Common myeloid progenitor, CD34-positive (primary cell): Measurements from ENCODE around the gene STEAP1.
"Not testable (repeated sequence)": the region's sequence is repeated elsewhere in the genome, so short reads cannot be mapped to it uniquely, and the experiment has no call there.

Experiments used
- CTCF ChIA-PET: fragments of 350-600 bp; sonication (Branson Sonifier 250); formaldehyde crosslinking; loops from one replicate; lab custom pipeline; 2021; ENCODE audit warnings: antibody characterized with exemption; lab: Charles Lee
- POLR2A ChIA-PET: fragments of 350-600 bp; sonication (Branson Sonifier 250); formaldehyde crosslinking; loops from one replicate; lab custom pipeline; 2021; ENCODE audit warnings: antibody characterized with exemption; lab: Charles Lee
- DNase-seq, 3 donors: peaks; one replicate each; pipeline versions ENCODE4 v3.0.0 to v3.0.0-alpha.2; 2013
- H3K27ac ChIP-seq, 2 experiments: 1 replicate in 1 of 2; 2 replicates in 1 of 2; pipeline ENCODE4 v1.7.0; 2013; ENCODE audit warnings: inconsistent platforms in 2 of 2, low read length in 2 of 2, mild to moderate bottlenecking in 2 of 2, low read depth in 1 of 2, moderate library complexity in 1 of 2; ENCODE audit not compliant: severe bottlenecking in 2 of 2, insufficient read depth in 1 of 2, poor library complexity in 1 of 2
- H3K27me3 ChIP-seq, 5 experiments: replicated peaks in 2 of 5; 1 replicate in 3 of 5; 2 replicates in 2 of 5; pipeline versions ENCODE4 v1.6.1 to v1.7.0; 2013; ENCODE audit warnings: low read length in 4 of 5, mild to moderate bottlenecking in 2 of 5, moderate library complexity in 2 of 5, inconsistent platforms in 1 of 5; ENCODE audit not compliant: insufficient read depth in 5 of 5, control insufficient read depth in 4 of 5
- H3K36me3 ChIP-seq, 4 experiments: 1 replicate in 2 of 4; 2 replicates in 2 of 4; pipeline versions ENCODE4 v1.6.1 to v1.7.0; 2013; ENCODE audit warnings: low read length in 3 of 4, control low read depth in 1 of 4, mild to moderate bottlenecking in 1 of 4; ENCODE audit not compliant: control insufficient read depth in 4 of 4, insufficient read depth in 4 of 4
- H3K4me1 ChIP-seq, 4 experiments: 1 replicate in 3 of 4; 2 replicates in 1 of 4; pipeline versions ENCODE4 v1.6.1 to v1.7.1; 2013; ENCODE audit warnings: low read length in 3 of 4, mild to moderate bottlenecking in 3 of 4, control low read depth in 1 of 4, inconsistent platforms in 1 of 4, moderate library complexity in 1 of 4; ENCODE audit not compliant: control insufficient read depth in 4 of 4, insufficient read depth in 4 of 4; ENCODE audit errors: control extremely low read depth in 1 of 4
- H3K4me3 ChIP-seq, 7 experiments: 1 replicate in 4 of 7; 2 replicates in 3 of 7; pipeline versions ENCODE4 v1.5.1 to v1.7.0; 2013; ENCODE audit warnings: mild to moderate bottlenecking in 7 of 7, low read length in 6 of 7, moderate library complexity in 6 of 7, inconsistent platforms in 2 of 7, low read depth in 2 of 7, control low read depth in 1 of 7; ENCODE audit not compliant: insufficient read depth in 4 of 7, control insufficient read depth in 1 of 7; ENCODE audit errors: extremely low read depth in 1 of 7
- H3K9me3 ChIP-seq, 5 experiments: 1 replicate in 4 of 5; 2 replicates in 1 of 5; pipeline versions ENCODE4 v1.6.1 to v1.7.1; 2013; ENCODE audit warnings: low read length in 4 of 5, mild to moderate bottlenecking in 2 of 5, inconsistent platforms in 1 of 5, low read depth in 1 of 5, moderate library complexity in 1 of 5; ENCODE audit not compliant: control insufficient read depth in 4 of 5, insufficient read depth in 2 of 5; ENCODE audit errors: control extremely low read depth in 1 of 5
- WGBS: methylation state at CpG from one replicate; pipeline ENCODE4 v1.1.5; 2013; ENCODE audit not compliant: insufficient coverage; 5-methylcytosine and 5-hydroxymethylcytosine counted together

The STEAP1 gene

DNA sequence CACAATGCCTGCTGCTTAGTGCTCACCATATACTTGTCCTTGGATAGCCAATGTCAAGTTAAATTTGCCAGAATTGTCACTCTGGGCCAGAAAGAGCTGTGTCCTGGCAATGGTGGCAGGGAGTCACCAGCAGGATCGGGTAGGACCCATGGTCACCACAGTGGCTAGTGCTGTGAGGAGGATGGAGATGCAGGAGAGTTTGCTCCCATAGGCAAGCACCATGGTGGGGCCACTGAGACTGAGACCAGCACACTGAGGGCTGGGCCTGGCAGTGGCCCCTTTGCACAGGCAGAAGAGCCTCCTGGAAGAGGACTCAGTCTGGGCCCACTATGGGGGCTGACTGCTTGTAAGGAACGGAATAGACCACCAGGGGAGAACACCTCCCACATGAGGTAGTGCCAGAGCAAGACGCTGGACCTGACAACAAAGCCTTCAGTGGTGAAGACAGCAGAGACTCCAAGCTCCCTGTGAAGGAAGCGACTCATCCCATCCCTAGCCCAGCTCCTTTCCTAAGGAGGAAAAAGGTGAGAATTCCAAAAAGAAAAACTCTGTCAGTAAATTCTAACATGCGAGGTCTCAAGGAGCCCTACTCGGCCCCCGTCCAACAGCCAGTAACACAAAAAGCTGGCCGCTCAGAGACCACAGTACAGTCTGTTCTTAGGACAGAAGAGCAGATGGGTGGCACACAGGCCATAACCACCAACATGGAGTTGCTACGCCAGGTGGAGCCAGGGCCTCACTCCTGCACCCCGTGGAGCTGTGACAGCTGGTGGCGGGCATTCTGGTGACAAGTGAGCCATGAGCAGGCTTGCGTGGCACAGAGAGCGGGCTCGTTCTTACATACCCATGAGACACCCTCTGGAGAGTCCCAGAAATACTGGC lies 6.9 kb upstream of the STEAP1 start:
- CTCF ChIA-PET, result not testable (repeated sequence)

DNA sequence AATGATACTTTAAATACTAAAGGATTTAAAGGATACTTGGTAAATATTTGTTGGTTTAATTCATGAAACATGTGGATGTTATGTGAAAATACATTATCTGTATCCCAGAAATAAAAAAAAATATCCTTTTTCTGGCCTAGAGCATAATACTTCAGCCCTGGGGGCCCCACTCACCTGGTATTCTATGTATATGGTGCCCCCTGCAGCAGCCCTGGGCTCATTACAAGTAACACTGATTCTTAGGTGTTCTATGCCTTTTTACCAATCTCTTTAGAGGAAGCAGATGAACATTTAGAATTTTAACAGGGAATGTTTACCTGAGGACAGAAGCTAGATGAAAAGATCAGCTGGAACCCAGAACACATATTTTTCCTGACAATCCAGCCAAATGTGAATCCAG lies 4.8 kb upstream of the STEAP1 start:
- H3K4me3 ChIP-seq, H3K27me3 ChIP-seq, CTCF ChIA-PET, H3K9me3 ChIP-seq, POLR2A ChIA-PET, H3K27ac ChIP-seq, H3K36me3 ChIP-seq, H3K4me1 ChIP-seq: not testable (repeated sequence)
- DNase-seq, result peak; percentile 19 to 34 (median 30)

More for the DNA sequence above, 6.9 kb upstream of the STEAP1 start:
- DNase-seq, H3K4me1 ChIP-seq, POLR2A ChIA-PET, H3K36me3 ChIP-seq, H3K9me3 ChIP-seq, H3K27ac ChIP-seq, H3K27me3 ChIP-seq, H3K4me3 ChIP-seq: not testable (repeated sequence)
- 98% methylated on average over 4 of the region's 14 CpGs for WGBS

DNA sequence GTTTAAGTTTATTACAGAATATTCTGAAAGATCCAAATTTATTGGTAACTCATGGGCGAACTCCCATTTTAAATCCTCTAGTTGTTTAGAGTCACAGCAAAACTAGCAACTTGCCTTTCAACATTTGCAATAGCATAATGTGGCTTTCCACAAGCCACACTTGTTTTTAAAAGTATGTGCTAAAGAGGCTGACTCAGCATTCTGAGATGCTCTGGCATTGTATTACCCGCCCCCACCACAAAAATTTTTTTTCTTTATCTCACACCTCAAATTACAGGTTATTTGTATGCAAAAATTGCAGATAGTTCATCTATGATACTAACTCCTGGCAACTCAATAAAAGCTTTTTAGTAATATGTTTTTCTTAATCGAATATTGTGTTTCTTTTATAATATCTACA lies 2.4 kb upstream of the STEAP1 start:
- H3K9me3 ChIP-seq, H3K4me3 ChIP-seq, POLR2A ChIA-PET, H3K27ac ChIP-seq, H3K36me3 ChIP-seq, H3K4me1 ChIP-seq, H3K27me3 ChIP-seq: not testable (repeated sequence)
- CTCF ChIA-PET, result interaction anchor here (0.7 to 1.5 kb wide), 5 partner anchors 98 to 271 kb away, joined by 3 read pairs; no protein-coding TSS in a partner anchor
- WGBS, result no CpG with 5 or more reads among the region's 3 CpGs
- DNase-seq, result peak in 2 of 3 donors; percentile 5 to 10

DNA sequence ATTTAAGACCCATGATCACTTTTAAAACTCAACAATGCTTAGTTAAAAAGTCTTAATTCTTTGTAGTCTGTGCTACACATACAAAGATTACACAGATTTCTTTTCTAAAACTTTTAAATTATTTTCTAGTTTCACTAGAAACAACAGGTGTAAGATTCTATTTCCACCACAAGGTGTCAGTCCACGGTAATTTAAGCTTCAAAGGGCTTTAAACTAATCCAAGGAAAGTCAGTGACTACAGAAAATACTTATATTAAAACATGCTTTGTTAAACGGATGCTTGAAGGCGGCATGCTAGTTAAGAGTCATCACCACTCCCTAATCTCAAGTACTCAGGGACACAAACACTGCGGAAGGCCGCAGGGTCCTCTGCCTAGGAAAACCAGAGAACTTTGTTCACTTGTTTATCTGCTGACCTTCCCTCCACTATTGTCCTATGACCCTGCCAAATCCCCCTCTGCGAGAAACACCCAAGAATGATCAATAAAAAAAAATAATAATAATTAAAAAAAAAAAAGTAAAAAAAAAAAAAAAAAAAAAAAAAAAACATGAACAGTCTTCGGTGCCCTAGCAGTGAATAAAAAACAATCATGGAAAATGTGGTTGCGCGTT lies 1.5 kb upstream of the STEAP1 start:
- CTCF ChIA-PET, result interaction anchor here (0.7 to 2.9 kb wide), 8 partner anchors 41 to 274 kb away, joined by 3 to 24 read pairs (median 3); partner anchors contain the start of gene STEAP2
- H3K4me3 ChIP-seq, POLR2A ChIA-PET, H3K36me3 ChIP-seq, H3K27me3 ChIP-seq, H3K9me3 ChIP-seq, H3K4me1 ChIP-seq, H3K27ac ChIP-seq: not testable (repeated sequence)
- WGBS, result 89% methylated on average over 3 of the region's 9 CpGs
- peak; percentile 52 to 78 (median 77) for DNase-seq

DNA sequence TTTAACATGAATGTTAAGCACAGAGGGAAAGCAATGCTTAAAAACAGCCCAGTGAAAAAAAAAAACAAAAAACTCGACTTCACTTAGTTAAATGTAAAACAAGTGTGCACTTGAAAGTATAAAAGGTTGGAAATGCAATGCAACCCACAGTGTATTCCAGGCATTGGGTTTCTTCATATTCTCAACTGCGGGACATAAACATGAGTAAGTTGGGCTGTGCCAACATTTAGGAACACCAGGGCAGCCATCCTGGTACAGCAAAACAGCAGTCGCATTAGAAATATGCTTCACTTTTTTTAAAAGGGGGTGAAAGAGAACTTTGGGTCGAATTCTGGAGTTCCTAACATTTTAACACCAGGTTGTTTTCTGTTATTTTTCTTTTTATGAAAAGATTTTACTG lies 937 bp downstream of the STEAP1 start:
- POLR2A ChIA-PET, result no interaction called here

DNA sequence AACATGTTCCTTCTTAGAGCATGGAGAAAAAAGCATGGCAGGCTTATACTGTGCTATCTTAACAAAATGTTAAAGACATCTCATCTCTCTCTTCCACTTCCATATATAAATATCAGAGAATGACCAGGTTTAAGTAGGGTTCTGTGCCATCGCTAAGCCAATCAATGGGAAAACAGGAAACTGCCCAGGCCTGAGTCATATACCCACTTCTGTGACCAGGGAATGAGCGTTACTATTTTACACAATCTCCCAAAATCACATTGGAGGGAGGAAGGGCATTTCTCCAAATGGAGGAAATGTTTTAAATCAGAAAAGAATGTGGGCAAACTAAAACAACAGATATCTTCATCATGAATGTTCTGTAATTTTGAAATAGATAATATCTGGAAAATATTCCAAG lies 3.1 kb downstream of the STEAP1 start:
- no CpG with 5 or more reads among the region's 2 CpGs for WGBS
- H3K36me3 ChIP-seq, H3K27ac ChIP-seq, DNase-seq, H3K4me3 ChIP-seq, POLR2A ChIA-PET, H3K9me3 ChIP-seq, H3K27me3 ChIP-seq, H3K4me1 ChIP-seq, CTCF ChIA-PET: not testable (repeated sequence)

More for the DNA sequence above, 937 bp downstream of the STEAP1 start:
- Histone ChIP-seq H3K9me3 (no peaks in the 10 kb centered on the region), H3K4me3 (no peak overlapping the region), H3K4me1 (peaks cover 0 to 7% (median 6%) of the 10 kb centered on the region in 4 experiments), H3K27me3 (peaks cover 0 to 5% (median 0%) of the 10 kb centered on the region in 5 experiments), H3K27ac (no peak overlapping the region), H3K36me3 (no peaks in the 10 kb centered on the region)
- CTCF ChIA-PET, result interaction anchor here (1.0 to 2.9 kb wide), 5 partner anchors 12 to 271 kb away, joined by 3 to 24 read pairs (median 4); no protein-coding TSS in a partner anchor
- WGBS, result 92% methylated on average over 1 of the region's 4 CpGs
- DNase-seq, result no peak

DNA sequence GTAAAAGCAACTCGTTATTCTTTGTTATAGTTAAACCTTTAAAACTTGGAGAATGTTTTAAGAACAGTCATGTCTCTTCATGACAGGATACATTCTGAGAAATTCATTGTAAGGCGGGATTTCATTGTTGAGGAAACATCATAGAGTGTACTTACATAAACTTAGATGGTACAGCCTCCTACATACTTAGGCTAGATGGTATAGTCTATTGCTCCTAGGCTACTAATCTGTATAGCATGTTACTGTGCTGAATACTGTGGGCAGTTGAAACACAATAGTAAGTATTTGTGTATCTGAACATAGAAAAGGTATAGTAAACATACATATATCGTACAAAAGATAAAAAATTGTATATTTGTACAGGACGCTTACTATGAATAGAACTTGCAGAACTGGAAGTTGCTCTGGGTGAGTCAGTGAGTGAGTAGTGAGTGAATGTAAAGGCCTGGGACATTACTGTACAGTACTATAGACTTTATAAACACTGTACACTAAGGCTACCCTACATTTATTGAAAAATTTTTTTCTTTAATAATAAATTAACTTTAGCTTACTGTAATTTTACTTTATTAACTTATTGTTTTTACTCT lies 3.6 kb downstream of the STEAP1 start:
- H3K27me3 ChIP-seq, H3K4me3 ChIP-seq, H3K36me3 ChIP-seq, CTCF ChIA-PET, POLR2A ChIA-PET, H3K4me1 ChIP-seq, H3K9me3 ChIP-seq, H3K27ac ChIP-seq, DNase-seq: not testable (repeated sequence)
- no CpG with 5 or more reads among the region's 4 CpGs for WGBS
